CD4-positive, alpha-beta T cell (primary cell): ENCODE measurements around the gene GUCD1. TPM values are rescaled to one million over a fixed set of nuclear protein-coding genes. Genes with fewer than 3 reads are reported as not detected.

Experiments
- ATAC-seq: fragments of 200-7000 bp; cut with Tn5 transposase; one replicate; pipeline ENCODE4 v1.10.0; 2022; ENCODE audit warnings: mild to moderate bottlenecking; ENCODE audit not compliant: poor library complexity
- CTCF ChIA-PET: fragments of 350-600 bp; sonication (Branson Sonifier 250); formaldehyde crosslinking; loops from one replicate; lab custom pipeline; 2021; ENCODE audit warnings: antibody characterized with exemption, inconsistent platforms; lab: Charles Lee
- POLR2A ChIA-PET: fragments of 350-600 bp; sonication (Branson Sonifier 250); formaldehyde crosslinking; loops from one replicate; lab custom pipeline; 2021; ENCODE audit warnings: antibody characterized with exemption, inconsistent platforms; lab: Charles Lee
- DNase-seq, 14 experiments: peaks; one replicate each; pipeline ENCODE4 v3.0.0-alpha.2; 2013 to 2020; ENCODE audit warnings: mixed read lengths in 2 of 14
- H3K27ac ChIP-seq, 2 donors: one replicate each; pipeline versions ENCODE4 v1.5.1 to v1.7.0; 2013; ENCODE audit warnings: low read length in 2 of 2, low read depth in 1 of 2, mild to moderate bottlenecking in 1 of 2
- H3K27me3 ChIP-seq, 2 experiments: 1 replicate in 1 of 2; 2 replicates in 1 of 2; pipeline versions ENCODE4 v1.6.1 to v1.7.0; 2013; ENCODE audit warnings: low read length in 2 of 2, control low read depth in 1 of 2, mild to moderate bottlenecking in 1 of 2, moderate library complexity in 1 of 2; ENCODE audit not compliant: insufficient read depth in 2 of 2, control insufficient read depth in 1 of 2
- H3K36me3 ChIP-seq: one replicate; pipeline ENCODE4 v1.6.1; 2013; ENCODE audit warnings: low read length, control low read depth; ENCODE audit not compliant: insufficient read depth
- H3K4me1 ChIP-seq: one replicate; pipeline ENCODE4 v1.6.1; 2013; ENCODE audit warnings: low read length, control low read depth; ENCODE audit not compliant: insufficient read depth
- H3K4me3 ChIP-seq: one replicate; pipeline ENCODE4 v1.5.1; 2013; ENCODE audit warnings: mild to moderate bottlenecking, low read length, moderate library complexity
- H3K9me3 ChIP-seq, 2 experiments: 1 replicate in 1 of 2; 2 replicates in 1 of 2; pipeline versions ENCODE4 v1.6.1 to v1.7.0; 2013; ENCODE audit warnings: low read length in 2 of 2, mild to moderate bottlenecking in 2 of 2, control low read depth in 1 of 2, moderate library complexity in 1 of 2; ENCODE audit not compliant: control insufficient read depth in 1 of 2, insufficient read depth in 1 of 2
- H3K27ac Mint-ChIP-seq: one replicate; pipeline ENCODE4 v1.8.0; 2020; ENCODE audit warnings: mixed read lengths
- H3K27me3 Mint-ChIP-seq: one replicate; pipeline ENCODE4 v1.8.0; 2021; ENCODE audit warnings: mixed read lengths
- H3K36me3 Mint-ChIP-seq: one replicate; pipeline ENCODE4 v1.8.0; 2021; ENCODE audit warnings: low read depth, mixed read lengths
- H3K4me1 Mint-ChIP-seq: one replicate; pipeline ENCODE4 v1.8.0; 2021; ENCODE audit warnings: low read depth, mixed read lengths
- H3K4me3 Mint-ChIP-seq: one replicate; pipeline ENCODE4 v1.8.0; 2020; ENCODE audit warnings: mild to moderate bottlenecking, mixed read lengths
- H3K9me3 Mint-ChIP-seq: one replicate; pipeline ENCODE4 v1.8.0; 2020; ENCODE audit warnings: mixed read lengths
- intact Hi-C, 2 experiments: fragments of 100-400 bp; cut with DNase I in 1 of 2; cut with micrococcal nuclease in 1 of 2; formaldehyde crosslinking; loops; one replicate each; pipeline versions ENCODE4 v1.15.1 to v1.9.0; 2023 to 2025; cut with DNase I, micrococcal nuclease
- total RNA-seq, 174 experiments: library from RNA in 2 of 174; stranded (reverse) in 2 of 174; gene quantifications; one replicate each; pipeline ENCODE4 v1.2.3 and lab custom pipeline; 2021 to 2026
- TF ChIP-seq, protein P1 (sequence below): fragments of 200-600 bp; IDR thresholded peaks from one replicate; pipeline ENCODE4 v1.8.0; 2022; ENCODE audit warnings: antibody characterized with exemption, mild to moderate bottlenecking

GUCD1 gene
- total RNA-seq, 2 experiments from 2014 or later: 60.9 to 68.3 TPM

DNA sequence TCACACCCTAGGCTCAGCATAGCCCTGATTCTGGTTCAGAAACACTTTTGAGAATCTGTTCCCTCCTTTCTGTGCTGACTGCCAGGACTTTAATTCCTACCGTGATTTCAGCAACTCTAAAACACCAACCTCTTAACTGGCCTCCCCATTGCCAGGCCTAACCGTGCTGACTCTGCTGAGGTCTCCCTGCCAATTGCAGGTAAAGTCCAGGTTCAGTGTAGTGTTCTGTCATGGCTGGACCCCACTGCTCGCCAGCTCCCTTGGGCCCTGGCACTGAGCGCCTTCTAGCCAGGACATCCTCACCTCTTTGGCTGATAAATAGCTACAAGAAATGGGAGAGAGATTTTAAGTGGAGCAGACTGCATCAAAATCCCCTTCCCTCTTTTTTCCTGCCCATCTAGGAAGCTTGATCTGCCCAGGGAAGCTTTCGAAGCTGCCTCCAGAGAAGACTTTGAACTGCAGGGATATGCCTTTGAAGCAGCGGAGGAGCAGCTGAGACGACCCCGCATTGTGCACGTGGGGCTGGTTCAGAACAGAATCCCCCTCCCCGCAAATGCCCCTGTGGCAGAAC lies 55.1 kb downstream of the GUCD1 start:
- H3K36me3 ChIP-seq: no peaks in the 10 kb centered on the region
- no peak overlapping the region for H3K4me3 Mint-ChIP-seq
- POLR2A ChIA-PET: no interaction called here
- intact Hi-C loops: loop anchor here in 1 of 2 experiments (5.0 kb wide), 1 partner anchor 172 kb away; no protein-coding TSS in a partner anchor
- no peaks in the 10 kb centered on the region for H3K9me3 Mint-ChIP-seq
- no peak overlapping the region for H3K27ac Mint-ChIP-seq
- peaks cover 5 to 10% of the 10 kb centered on the region in 2 experiments for H3K27me3 ChIP-seq
- CTCF ChIA-PET: no interaction called here
- H3K4me1 ChIP-seq: peaks cover 11% of the 10 kb centered on the region
- TF ChIP-seq, protein P1, sequence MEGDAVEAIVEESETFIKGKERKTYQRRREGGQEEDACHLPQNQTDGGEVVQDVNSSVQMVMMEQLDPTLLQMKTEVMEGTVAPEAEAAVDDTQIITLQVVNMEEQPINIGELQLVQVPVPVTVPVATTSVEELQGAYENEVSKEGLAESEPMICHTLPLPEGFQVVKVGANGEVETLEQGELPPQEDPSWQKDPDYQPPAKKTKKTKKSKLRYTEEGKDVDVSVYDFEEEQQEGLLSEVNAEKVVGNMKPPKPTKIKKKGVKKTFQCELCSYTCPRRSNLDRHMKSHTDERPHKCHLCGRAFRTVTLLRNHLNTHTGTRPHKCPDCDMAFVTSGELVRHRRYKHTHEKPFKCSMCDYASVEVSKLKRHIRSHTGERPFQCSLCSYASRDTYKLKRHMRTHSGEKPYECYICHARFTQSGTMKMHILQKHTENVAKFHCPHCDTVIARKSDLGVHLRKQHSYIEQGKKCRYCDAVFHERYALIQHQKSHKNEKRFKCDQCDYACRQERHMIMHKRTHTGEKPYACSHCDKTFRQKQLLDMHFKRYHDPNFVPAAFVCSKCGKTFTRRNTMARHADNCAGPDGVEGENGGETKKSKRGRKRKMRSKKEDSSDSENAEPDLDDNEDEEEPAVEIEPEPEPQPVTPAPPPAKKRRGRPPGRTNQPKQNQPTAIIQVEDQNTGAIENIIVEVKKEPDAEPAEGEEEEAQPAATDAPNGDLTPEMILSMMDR: no peak
- H3K4me3 ChIP-seq: no peak overlapping the region
- ATAC-seq (no peak), DNase-seq (no peak)
- H3K9me3 ChIP-seq: peaks cover 0 to 7% of the 10 kb centered on the region in 2 experiments
- H3K36me3 Mint-ChIP-seq: no peaks in the 10 kb centered on the region
- H3K27me3 Mint-ChIP-seq: peaks cover 16% of the 10 kb centered on the region
- H3K4me1 Mint-ChIP-seq: peaks cover 26% of the 10 kb centered on the region
- H3K27ac ChIP-seq: no peak overlapping the region

DNA sequence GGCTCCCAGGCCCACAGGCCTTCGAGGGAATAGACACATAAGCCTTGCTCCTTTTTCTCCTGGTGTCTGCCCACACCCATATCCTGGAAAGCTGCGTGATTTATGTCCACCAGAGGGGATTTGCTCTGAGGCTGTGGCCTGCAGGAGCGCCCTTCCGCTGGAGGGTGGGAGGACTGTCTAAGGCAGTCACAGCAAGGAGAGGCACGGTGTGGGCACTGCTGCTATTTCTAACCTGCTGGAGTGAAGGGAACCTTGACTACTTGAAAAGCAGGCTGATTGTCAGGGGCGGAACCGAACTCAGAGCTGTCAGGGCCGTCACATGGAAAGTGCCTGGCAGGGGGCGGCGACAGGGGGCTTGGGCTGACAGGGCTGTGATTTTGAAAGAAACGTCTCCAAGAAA lies 56.1 kb downstream of the GUCD1 start:
- Mint-ChIP-seq H3K9me3 (no peaks in the 10 kb centered on the region), H3K27me3 (peaks cover 20% of the 10 kb centered on the region), H3K4me1 (peaks cover 26% of the 10 kb centered on the region), H3K36me3 (no peaks in the 10 kb centered on the region), H3K27ac (no peak overlapping the region), H3K4me3 (no peak overlapping the region)
- Histone ChIP-seq H3K27ac (no peak overlapping the region), H3K27me3 (peaks cover 8 to 18% of the 10 kb centered on the region in 2 experiments), H3K4me3 (no peak overlapping the region), H3K36me3 (no peaks in the 10 kb centered on the region), H3K9me3 (peaks cover 0 to 8% of the 10 kb centered on the region in 2 experiments), H3K4me1 (peaks cover 11% of the 10 kb centered on the region)
- ChIA-PET POLR2A (interaction anchor here (0.8 kb wide), 1 partner anchor 75 kb away, joined by 3 read pairs; no protein-coding TSS in a partner anchor), CTCF (no interaction called here)
- TF ChIP-seq, protein P1: no peak
- ATAC-seq (no peak), DNase-seq (no peak)
- intact Hi-C loops: no loop called here

DNA sequence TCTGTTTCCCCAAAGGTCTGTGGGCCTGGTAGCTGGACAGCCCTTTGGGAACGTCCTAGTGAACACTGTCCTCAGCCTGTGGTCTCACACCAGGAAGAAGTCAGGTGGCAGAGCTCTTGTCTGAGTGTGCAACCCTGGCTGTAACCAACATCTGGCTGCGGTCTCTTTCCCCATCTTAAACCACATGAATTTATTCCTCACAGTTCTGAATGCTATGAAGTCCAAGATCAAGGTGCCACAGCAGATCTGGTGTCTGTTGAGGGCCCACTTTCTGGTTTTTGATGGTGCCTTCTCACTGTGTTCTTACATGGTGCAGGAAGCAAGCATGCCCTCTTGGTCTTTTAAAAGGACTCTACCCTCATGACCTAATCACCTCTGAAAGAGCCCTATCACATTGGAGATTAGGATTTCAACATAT lies 57.1 kb downstream of the GUCD1 start:
- Mint-ChIP-seq H3K36me3 (no peaks in the 10 kb centered on the region), H3K4me1 (peaks cover 23% of the 10 kb centered on the region), H3K27ac (no peak overlapping the region), H3K9me3 (no peaks in the 10 kb centered on the region), H3K4me3 (no peak overlapping the region), H3K27me3 (peaks cover 25% of the 10 kb centered on the region)
- Histone ChIP-seq H3K36me3 (no peaks in the 10 kb centered on the region), H3K27me3 (peaks cover 10 to 18% of the 10 kb centered on the region in 2 experiments), H3K27ac (no peak overlapping the region), H3K9me3 (peaks cover 0 to 8% of the 10 kb centered on the region in 2 experiments), H3K4me1 (peaks cover 8% of the 10 kb centered on the region), H3K4me3 (no peak overlapping the region)
- ChIA-PET CTCF (no interaction called here), POLR2A (interaction anchor here (2.3 kb wide), 1 partner anchor 70 kb away, joined by 7 read pairs; the partner anchor contains the start of gene ADORA2A)
- DNase-seq: no peak
- TF ChIP-seq, protein P1: no peak
- no peak for ATAC-seq
- intact Hi-C loops: no loop called here
